GM21529 (cell line): ENCODE measurements around the gene PRPF6.
"Not testable (repeated sequence)": the region's sequence is repeated elsewhere in the genome, so short reads cannot be mapped to it uniquely, and the experiment has no call there.

ENCODE experiments used
- ATAC-seq: cut with Tn5 transposase; IDR thresholded peaks from one replicate; pipeline ENCODE4 v1.9.1; 2021; ENCODE audit not compliant: unreplicated experiment

PRPF6 gene

DNA sequence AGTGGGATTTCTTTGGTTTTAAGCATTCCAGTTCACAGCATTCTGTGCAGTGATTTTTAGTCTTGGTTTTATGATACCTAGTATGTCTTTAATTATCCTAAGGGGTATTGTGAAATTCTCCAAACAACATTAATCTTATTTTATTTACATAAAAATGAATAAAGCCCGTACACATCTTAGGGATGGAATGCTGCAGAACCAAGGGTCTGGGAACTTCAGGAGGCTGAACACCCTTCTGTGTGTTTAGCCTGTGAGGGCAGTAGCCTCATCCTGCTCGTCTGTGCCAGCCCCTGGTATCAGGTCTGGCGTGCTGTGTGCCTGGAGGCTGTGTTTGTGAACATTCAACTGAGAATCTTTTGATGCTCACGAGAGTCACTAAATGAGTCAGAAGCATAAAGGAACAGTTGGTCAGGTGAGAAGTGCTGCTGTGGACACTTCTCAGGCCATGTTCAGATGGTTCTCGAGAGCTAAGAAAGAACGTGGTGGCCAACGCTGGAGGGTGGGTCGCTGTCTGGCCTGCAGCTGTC is 29.8 kb downstream of the PRPF6 start:
- ATAC-seq, result peak; percentile 59

DNA sequence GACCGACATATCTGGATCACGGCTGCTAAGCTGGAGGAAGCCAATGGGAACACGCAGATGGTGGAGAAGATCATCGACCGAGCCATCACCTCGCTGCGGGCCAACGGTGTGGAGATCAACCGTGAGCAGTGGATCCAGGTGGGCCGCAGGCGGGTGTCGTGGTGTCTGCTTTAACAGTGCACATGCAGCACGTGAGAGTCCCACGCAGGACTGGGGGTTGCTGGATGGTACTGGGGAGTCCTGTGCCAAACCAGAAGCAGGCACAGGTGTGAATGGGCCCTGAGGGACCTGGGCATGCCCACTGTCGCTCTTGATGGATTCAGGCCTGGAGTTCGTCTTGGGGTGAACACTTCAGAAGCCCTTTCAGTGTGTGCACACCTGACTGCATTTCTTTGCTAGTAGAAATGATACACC is 30.4 kb downstream of the PRPF6 start:
- peak; percentile 39 for ATAC-seq

DNA sequence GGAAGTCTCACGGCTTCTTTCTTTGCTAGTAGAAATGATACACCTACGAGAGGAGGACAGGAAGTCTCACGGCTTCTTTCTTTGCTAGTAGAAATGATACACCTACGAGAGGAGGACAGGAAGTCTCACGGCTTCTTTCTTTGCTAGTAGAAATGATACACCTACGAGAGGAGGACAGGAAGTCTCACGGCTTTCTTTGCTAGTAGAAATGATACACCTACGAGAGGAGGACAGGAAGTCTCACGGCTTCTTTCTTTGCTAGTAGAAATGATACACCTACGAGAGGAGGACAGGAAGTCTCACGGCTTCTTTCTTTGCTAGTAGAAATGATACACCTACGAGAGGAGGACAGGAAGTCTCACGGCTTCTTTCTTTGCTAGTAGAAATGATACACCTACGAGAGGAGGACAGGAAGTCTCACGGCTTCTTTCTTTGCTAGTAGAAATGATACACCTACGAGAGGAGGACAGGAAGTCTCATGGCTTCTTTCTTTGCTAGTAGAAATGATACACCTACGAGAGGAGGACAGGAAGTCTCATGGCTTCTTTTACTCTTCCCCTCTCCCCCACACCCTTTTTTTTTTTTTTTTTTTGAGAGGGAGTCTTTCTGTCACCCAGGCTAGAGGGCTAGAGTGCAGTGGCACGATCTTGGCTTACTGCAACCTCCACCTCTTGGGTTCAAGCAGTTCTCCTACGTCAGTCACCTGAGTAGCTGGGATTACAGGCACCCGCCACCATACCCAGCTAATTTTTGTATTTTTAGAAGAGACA is 31.6 kb downstream of the PRPF6 start:
- not testable (repeated sequence) for ATAC-seq

DNA sequence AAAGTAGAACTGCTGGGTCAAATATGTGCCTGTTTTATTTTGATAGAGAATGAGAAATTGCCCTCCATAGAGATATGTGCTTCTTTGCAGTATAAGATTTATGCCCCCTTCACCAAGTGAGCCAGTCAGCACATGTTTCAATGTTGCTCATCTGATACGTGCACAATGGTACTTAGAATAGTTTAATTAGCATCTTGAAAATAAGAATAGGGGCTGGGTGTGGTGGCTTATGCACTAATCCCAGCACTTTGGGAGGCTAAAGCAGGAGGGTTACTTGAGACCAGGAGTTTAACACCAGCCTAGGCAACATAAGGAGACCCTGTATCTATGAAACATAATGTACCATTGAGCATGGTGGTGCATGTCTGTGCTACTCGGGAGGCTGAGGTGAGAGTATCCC is 34.7 kb downstream of the PRPF6 start:
- ATAC-seq, result no peak

DNA sequence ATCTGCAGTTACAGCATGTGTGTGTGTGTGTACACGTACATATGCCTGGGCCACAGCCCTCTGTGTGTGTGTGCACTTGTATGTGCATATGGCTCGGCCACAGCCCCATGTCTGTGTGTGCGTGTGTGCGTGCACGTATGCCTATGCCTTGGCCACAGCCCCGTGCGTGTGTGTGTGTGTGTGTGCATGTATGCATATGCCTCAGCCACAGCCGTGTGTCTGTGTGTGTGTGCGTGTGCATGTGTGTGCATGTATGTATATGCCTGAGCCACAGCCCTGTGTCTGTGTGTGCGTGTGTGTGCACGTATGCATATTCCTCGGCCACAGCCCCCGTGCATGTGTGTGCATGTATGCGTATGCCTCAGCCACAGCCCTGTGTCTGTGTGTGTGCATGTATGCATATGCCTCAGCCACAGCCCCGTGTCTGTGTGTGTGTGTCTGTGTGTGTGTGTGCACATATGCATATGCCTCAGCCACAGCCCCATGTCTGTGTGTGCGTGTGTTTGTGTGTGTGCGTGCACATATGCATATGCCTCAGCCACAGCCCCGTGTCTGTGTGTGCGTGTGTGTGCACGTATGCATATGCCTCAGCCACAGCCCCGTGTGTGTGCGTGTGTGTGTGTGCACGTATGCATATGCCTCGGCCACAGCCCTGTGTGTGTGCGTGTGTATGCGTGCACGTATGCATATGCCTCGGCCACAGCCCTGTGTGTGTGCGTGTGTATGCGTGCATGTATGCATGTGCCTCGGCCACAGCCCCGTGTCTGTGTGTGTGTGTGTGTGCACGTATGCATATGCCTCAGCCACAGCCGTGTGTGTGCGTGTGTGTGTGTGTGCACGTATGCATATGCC is 40.4 kb downstream of the PRPF6 start:
- ATAC-seq, result no peak

DNA sequence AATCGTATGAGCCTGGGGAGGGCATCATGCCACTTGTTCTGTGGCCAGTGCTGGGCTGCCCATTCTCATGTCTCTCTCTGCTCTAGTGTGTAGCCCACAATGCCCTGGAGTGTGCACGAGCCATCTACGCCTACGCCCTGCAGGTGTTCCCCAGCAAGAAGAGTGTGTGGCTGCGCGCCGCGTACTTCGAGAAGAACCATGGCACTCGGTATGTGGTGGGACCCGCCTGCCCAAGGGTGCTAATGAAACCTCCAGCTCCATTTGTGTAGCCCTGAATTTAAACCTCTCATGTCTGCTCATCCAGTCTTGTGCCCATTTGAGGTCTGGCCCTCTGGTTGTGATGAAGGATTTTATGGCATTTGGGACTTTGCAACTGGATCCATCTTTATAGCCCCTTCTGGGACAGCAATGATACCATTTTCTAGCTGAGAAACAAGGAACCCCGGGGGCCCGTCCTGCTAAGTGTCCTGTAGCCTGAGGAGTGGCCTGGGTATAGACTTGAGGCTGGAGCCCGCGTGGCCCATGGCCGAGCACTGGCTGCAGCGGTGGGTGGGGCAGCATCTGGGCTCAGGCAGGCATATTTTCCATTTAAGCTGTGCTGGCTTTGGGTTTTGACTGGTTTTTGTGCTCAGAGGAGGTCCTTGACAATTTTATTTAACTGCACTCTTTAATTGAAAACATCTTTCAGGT is 41.9 kb downstream of the PRPF6 start:
- no peak for ATAC-seq

DNA sequence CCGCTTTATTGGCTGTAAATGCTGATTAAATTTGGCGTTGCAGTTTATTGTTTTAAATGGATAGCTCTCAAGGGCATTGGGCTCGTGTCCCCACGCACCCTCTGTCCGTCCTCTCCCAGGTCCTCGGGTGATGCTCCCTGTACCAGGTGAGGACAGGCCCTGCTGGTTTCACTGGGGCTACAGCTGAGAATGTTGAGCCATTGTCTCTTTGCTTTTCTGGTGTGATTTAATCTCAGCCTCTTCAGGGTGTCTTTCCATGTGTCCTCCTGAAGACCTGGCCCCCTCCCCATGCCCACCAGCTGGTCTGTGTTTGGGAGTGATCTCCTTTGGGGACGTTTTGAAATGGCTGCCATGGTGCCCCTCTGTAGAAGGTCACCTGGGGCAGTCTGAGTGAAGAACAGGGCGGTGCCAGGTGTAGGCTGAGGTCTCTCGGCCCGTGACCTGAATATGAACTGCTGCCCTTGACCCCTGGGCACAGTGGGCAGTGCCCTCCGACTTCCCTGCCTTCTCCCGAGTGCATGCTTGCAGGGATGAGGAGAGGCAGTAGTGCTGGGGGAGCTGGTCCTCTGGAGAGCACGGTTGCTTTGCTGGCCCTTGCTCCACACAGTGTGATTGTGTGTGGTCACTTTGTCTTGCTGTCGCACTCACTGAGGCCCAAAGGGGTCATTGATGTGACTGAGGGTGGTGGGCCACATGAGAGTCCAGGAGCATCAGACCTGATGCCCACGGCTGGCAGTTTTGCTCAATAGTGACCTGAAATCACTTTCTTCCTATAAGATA is 42.6 kb downstream of the PRPF6 start:
- ATAC-seq, result no peak

DNA sequence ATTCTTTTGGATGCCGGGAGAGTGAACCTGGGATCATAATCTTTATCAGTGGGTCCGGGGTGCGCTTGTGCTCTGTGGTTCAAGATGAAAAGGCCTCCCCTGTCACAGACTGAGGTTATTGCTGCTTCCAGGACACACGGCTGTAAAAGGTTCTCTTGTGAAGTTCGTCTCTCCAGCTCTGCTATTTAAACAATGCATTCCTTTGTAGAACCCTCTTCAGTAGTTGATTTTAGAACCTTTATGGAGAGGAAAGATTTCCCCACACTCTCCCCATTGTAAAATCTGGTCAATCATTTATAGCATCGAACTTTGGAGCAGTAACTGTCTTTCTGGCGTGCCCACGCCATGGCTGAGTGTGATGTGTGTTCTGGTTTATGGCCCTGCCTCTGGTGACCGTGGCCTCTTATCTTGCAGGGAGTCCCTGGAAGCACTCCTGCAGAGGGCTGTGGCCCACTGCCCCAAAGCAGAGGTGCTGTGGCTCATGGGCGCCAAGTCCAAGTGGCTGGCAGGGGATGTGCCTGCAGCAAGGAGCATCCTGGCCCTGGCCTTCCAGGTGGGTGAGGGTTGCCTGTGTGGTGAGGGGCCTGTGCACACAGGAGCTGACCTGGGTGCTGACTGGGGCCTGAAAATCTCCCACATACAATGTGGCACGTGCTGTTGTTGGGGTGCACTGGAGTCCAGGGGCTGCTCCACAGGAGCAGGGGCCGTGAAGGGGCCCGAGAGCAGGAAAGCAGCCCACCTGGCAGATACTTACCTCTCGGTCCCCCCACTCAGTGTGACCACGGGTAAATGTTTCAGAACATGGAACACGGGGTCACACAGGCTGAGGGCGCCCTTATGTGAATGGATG is 43.4 kb downstream of the PRPF6 start:
- no peak for ATAC-seq

DNA sequence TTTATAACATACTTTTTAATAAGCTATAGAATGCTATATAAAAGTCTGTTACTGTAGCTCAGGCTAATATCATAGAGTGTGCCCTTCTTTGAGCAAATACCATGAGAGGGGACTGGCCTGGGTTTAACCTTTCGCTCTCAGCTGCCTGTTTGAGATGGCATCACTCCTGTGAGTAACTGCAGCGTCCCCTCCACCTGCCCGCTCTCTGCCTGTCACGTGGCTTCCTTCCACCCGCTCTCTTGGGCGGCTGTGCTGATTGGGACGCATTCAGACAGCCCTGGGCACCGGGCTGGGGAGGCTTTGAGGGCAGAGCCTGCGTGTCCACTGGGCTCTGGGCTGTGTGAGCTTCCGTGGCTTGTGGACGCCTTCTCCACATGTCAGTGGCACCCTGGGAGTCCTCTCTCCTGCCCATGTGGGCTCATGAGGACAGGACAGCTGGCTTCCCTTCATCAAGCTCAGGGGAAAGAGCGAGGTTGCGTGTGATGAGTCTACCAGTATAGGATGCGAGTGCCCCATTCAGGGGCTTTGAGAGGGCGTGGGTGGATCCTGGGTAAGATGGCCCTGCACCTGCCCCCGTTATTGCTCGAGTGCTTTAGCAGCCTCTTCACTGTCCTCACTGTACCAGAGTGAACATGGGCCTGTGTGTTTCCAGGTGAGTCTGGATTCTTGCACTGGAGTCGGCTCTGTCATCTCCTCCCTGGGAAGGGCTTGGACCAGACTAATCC is 44.3 kb downstream of the PRPF6 start:
- ATAC-seq, result no peak

DNA sequence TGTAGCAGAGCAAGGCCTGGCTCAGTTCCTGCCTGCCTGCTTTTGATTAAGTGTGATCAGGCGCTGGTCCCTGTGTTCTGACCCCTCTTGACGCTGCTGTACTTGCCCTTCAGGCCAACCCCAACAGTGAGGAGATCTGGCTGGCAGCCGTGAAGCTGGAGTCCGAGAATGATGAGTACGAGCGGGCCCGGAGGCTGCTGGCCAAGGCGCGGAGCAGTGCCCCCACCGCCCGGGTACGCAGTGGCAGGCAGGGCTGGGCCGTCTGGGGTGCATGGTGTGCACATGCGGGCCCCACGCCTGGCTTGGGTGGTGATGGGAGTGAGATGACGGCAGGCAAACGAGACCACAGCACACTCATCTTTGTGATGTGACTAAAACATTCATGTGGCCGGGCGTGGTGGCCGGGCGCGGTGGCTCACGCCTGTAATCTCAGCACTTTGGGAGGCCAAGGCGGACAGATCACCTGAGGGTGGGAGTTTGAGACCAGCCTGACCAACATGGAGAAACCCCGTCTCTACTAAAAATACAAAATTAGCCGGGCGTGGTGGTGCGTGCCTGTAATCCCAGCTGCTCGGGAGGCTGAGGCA is 45.0 kb downstream of the PRPF6 start:
- no peak for ATAC-seq

DNA sequence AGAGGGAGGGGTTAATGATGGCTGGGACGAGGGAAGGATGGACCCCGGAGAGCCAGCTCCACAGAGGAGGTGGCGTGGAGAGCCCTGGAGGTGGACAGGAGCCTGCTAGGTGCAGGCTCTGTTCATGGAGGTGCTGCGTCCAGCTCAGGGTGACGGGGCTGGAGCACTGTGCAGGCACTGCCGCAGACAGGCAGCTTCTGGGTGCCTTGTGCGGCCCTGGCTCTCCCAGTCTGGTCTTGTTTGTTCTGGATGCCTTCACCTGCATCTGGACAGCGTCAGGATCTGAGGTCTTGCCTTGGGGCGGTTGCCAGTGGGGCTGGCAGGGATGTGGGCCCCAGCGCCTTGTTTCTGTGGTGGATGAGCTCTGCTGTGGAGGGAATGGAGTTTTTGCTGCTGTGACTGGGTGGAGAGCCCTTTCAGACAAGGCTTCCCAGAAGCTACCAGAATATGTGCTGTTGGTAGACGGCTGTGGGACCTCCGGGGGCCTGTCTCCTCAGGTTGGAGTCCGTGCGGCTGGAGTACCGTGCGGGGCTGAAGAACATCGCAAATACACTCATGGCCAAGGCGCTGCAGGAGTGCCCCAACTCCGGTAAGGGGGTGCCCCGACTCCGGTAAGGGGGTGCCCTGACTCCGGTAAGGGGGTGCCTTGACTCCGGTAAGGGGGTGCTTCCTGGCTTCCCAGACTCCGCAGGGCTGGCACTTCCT is 47.2 kb downstream of the PRPF6 start:
- ATAC-seq, result no peak

DNA sequence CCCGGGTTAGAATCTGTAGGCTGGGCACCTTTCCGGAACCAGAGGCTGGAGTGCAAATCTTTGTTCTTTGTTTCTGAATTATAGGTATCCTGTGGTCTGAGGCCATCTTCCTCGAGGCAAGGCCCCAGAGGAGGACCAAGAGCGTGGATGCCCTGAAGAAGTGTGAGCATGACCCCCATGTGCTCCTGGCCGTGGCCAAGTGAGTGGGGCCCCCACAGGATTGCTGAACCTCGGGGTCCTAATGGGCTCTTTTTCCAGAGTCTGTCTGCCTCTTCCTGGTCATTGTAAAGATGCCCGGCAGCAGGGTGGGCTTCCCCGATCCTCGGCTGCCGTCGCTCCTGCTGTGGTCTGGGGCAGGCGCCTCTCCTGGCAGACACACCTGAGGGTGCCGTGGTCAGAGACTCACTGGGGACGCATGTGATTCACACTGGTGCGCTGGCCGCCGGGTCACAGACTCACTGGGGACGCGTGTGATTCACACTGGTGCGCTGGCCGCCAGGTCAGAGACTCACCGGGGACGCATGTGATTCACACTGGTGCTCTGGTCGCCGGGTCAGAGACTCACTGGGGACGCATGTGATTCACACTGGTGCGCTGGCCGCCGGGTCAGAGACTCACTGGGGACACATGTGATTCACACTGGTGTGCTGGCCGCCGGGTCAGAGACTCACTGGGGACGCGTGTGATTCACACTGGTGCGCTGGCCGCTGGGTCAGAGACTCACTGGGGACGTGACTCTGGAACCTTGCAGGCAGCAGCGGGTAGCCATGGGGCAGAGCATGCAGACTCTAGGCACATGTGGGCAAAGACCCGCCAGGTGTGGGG is 48.6 kb downstream of the PRPF6 start:
- ATAC-seq, result no peak

DNA sequence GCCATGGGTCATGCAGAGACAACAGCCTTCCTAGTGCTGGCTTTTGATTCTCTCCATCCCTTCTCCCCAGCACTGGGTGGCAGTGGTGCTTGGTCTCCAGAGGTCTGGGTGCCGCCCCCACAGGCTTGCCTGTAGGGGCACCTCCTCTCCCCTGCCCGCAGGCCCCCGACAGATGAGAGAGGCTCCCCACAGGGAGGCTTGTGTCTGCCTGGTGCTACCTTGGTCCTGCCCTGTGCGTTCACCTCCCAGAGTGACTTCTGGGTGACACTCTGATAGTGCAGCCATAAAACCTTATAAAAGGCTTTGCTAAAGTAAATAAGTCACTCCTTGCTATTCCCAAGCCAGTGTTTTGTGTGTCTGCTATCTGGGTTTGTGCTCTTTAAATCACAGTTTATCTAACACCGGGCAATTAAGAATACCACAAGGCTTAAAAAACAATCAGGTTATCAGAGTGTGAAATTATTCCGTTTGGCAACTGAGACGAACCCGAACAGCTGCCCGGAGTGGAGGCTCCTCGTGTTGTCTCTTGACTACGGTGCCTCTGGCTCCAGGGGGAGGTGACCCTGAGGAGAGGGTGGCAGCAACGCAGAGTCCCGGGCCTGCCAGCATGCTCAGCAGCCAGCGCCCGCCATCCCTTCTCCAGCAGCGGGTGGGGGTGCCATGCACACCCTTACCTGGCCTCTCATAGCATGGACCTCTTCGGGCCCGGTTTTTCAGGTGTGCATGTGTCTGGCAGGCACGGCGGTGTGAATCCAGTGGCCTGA is 49.6 kb downstream of the PRPF6 start:
- no peak for ATAC-seq

DNA sequence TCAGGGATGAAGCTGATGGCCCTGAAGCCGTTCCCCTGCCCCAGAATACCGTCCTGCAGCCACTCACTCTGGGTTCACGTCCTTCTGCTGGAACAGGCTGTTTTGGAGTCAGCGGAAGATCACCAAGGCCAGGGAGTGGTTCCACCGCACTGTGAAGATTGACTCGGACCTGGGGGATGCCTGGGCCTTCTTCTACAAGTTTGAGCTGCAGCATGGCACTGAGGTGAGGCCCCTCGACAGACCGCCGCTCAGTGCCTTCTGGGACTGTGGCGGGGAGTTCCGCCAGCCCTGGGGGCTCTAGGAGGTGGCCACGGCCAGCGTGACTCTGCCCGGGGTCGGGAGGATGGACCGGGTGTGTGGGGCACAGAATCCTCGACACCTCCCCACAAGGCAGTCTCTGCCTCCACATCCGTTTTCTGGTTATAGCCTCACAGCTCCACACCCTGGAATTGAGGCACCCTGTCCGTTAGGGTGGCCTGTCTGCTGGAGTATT is 50.9 kb downstream of the PRPF6 start:
- no peak for ATAC-seq

DNA sequence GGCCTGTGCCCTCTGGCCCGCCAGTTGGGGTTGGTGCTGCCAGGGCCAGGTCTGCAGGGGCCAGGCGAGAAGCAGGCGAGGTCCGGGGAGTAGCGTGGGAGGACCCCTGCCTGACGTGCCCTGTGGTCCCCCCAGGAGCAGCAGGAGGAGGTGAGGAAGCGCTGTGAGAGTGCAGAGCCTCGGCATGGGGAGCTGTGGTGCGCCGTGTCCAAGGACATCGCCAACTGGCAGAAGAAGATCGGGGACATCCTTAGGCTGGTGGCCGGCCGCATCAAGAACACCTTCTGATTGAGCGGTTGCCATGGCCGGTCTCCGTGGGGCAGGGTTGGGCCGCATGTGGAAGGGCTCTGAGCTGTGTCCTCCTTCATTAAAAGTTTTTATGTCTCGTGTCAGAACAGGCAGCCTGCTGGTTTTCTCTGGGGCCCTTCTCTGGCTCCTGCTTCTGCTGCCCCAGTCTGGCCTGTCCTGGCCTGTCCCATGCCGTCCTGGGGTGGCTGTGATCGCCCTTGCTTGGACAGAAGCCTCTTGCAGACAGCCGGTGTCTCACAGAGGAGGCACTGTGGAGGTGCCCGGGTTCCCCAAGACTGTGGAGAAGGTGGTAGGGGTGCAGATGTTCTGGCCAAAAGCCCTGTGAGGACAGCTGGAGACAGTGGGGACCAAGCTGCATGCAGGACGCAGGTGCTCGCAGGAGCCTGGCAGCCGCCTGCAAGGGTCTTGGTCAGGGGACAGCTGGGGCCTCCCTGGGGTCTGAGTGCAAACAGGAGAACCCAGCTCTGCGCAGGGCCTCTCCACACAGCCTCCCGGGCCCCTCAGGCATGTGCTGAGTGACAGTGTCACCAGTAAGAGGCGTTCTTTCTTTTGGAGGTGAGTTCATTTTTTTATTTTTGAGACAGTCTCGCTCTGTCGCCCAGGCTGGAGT is 52.0 kb downstream of the PRPF6 start:
- ATAC-seq, result no peak
